GM19372 (cell line): ENCODE data around the gene CFAP46.
"Not testable (repeated sequence)": the region's sequence is repeated elsewhere in the genome, so short reads cannot be mapped to it uniquely, and the experiment has no call there.

Experiments
- ATAC-seq: cut with Tn5 transposase; IDR thresholded peaks from one replicate; pipeline ENCODE4 v1.9.1; 2021; ENCODE audit warnings: mild to moderate bottlenecking, low read depth, moderate library complexity; ENCODE audit not compliant: unreplicated experiment

CFAP46 gene

DNA sequence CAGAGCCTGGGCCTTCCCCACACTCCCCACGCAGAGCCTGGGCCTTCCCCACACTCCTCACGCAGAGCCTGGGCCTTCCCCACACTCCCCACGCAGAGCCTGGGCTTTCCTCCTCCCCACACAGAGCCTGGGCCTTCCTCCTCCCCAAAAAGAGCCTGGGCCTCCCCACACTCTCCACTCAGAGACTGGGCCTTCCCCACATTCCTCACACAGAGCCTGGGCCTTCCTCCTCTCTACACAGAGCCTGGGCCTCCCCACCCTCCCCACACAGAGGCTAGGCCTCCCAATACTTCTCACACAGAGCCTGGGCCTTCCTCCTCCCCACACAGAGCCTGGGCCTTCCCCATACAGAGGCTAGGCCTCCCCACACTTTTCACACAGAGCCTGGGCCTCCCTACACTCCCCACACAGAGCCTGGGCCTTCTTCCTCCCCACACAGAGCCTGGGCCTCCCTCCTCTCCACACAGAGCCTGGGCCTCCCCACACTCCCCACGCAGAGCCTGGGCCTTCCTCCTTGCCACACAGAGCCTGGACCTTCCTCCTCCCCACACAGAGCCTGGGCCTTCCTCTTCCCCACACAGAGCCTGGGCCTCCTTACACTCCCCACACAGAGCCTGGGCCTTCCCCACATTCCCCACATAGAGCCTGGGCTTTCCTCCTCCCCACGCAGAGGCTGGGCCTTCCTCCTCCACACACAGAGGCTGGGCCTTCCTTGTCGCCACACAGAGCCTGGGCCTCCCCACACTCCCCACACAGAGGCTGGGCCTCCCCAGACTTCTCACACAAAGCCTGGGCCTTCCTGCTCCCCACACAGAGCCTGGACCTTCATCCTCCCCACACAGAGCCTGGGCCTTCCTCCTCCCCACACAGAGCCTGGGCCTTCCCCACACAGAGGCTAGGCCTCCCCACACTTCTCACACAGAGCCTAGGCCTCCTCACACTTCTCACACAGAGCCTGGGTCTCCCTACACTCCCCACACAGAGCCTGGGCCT, 10.8 kb downstream of the CFAP46 start:
- not testable (repeated sequence) for ATAC-seq

DNA sequence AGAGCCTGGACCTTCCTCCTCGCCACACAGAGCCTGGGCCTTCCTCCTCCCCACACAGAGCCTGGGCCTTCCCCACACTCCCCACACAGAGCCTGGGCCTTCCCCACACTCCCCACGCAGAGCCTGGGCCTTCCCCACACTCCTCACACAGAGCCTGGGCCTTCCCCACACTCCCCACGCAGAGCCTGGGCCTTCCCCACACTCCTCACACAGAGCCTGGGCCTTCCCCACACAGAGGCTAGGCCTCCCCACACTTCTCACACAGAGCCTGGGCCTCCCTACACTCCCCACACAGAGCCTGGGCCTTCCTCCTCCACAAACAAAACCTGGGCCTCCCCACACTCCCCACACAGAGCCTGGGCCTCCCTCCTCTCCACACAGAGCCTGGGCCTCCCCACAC, 11.7 kb downstream of the CFAP46 start:
- ATAC-seq = not testable (repeated sequence)

DNA sequence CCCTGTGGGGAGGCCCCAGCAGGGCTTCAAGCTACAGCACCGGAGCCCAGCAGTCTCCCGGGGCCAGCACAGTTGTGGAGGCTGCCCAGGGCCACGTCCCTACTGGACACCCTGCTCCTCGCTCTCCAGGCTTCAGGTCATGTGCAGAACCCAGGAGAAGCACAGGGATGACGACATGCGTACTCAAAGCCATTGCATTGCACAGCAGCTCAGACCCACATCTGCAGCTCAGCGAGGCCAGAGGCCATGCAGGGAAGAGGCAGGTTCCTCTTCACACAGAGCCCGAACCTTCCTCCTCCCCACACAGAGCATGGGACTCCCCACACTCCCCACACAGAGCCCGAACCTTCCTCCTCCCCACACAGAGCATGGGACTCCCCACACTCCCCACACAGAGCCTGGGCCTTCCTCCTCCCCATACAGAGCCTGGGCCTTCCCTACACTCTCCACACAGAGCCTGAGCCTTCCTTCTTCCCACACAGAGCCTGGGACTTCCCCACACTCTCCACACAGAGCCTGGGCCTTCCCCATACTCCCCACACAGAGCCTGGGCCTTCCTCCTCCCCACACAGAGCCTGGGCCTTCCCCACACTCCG, 12.3 kb downstream of the CFAP46 start:
- no peak for ATAC-seq

GRCh38 chr10:132929480-132929879, 12.9 kb downstream of the CFAP46 start:
- no peak for ATAC-seq

DNA sequence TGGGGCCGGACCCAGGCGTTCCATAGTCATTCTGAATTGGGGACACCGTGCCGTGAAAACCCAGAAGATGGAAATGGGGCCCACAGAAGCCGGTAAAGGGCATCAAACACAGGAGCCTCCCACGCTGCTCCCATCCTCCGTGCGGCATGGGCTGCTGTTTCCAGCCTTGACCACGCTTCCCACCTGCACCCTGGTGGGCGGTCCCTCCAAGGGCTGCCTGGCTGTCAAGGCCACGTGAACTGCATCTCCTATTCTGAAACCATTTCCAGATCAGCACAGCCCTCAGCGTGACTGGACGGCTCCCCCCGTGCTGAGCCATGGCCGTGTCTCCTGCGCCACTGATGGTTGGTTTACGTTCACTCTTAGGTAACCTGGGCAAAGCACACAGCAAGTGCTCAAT, 14.1 kb downstream of the CFAP46 start:
- ATAC-seq = no peak

- no peak for ATAC-seq
Measured at GRCh38 chr10:132927824-132928223, 14.5 kb downstream of the CFAP46 start.

GRCh38 chr10:132926777-132927650, 15.4 kb downstream of the CFAP46 start:
- ATAC-seq = no peak

- ATAC-seq = no peak
Measured at GRCh38 chr10:132926070-132926469, 16.3 kb downstream of the CFAP46 start.

- no peak for ATAC-seq
Measured at GRCh38 chr10:132925614-132926013, 16.8 kb downstream of the CFAP46 start.

DNA sequence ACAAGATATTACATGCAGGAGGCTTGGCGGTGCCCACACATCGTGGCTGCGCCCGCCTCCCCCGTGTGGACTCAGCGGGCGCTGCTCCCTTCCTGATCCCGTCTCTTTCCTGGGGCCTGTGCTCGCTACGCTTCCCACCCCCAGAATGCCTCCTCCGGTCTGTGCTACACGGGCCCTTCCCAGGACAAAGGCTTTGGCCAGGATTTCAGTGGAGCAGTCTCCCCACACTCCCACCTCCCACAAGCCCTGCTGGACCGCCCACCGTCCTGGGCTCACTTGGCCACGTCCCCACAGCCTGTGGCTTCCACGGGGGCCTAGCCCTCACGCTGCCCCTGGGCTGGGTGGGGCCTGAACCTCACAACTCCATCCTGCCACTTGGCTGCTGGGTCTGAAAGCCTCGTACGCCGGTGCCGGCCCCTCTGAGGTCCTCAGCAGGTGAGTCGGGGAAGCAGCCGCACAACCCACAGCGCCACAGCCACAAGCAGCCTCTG, 17.3 kb downstream of the CFAP46 start:
- no peak for ATAC-seq

GRCh38 chr10:132924046-132924952, 18.1 kb downstream of the CFAP46 start:
- ATAC-seq = no peak

DNA sequence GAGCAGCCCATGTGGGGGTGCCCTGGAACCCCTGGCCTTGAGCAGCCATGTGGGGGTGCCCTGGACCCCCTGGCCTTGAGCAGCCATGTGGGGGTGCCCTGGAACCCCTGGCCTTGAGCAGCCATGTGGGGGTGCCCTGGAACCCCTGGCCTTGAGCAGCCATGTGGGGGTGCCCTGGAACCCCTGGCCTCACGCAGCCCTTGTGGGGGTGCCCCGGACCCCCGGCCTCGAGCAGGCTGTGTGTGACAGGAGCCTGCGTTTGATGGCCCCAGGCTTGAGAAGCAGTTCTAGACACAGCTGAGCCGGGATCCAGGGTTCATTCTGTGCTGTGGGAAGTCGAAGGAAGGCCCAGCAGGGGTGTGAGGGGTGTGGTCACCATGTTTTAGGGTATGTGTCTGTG, 19.0 kb downstream of the CFAP46 start:
- not testable (repeated sequence) for ATAC-seq

- no peak for ATAC-seq
Measured at GRCh38 chr10:132922872-132923271, 19.5 kb downstream of the CFAP46 start.

DNA sequence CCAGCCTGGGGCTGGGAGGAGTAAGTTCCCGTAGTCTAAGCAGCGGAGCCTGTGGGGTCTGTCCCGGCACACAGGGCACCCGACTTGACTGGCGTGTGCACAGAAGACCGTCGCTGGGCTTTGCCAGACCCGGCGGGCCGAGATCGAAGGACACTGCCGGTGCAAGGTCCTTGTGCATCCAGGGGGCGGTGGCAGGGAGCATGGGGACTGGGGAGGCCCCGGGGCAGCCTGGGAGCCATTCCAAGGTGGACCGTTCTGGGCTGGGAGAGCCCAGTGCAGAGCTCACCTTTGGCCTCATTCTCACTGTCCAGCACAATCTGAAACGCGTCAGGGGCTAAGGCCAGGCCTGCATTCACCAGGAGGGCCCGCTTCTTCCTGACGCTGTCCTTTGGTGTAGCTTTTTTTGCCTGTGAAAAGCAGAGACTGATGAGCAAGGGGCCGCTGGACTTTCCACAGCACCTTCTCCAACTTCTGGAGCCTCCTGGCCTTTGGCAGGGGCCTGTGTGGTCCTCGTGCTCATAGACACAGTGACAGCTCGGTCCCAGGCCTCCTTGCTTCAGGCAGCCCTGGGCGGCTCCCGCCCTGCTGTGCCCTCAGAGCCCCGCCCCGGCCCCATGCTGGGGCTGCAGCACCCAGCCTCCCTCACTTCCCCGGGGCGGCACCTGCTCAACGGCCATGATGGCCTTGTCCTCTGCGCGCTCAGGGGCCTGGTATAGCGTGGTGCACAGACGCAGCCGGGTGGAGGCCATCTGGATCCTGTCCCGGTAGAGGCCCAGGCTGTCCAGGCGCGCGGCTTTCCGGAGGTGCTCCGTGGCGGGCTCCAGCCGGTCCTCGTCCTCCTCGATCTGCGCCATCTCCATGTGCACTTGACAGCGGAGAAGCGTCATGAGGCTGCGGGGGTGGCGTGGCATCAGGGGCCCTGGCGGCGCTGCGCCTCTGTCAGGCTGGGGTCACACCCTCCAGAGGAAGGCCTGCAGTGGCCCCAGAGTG, 20.3 kb downstream of the CFAP46 start:
- no peak for ATAC-seq

DNA sequence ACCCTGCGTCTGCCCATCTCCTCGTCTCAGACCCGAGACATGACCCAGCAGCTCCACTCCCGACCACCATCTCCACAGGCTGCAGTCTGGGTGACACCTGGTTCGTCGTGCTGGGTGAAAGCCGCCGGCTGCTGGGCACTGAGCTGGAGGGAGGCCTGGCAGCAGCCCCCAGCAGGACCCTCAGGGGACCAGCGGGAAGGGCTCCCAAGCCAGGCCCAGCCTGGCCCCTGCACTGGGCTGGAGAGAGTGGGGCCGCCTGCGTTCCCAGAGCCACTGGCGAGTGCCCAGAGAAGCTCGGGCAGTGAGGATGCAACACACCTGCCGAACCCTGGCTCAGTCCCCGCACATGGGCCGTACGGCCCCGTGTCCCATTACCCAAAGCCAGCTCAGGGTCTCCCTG, 21.3 kb downstream of the CFAP46 start:
- no peak for ATAC-seq

DNA sequence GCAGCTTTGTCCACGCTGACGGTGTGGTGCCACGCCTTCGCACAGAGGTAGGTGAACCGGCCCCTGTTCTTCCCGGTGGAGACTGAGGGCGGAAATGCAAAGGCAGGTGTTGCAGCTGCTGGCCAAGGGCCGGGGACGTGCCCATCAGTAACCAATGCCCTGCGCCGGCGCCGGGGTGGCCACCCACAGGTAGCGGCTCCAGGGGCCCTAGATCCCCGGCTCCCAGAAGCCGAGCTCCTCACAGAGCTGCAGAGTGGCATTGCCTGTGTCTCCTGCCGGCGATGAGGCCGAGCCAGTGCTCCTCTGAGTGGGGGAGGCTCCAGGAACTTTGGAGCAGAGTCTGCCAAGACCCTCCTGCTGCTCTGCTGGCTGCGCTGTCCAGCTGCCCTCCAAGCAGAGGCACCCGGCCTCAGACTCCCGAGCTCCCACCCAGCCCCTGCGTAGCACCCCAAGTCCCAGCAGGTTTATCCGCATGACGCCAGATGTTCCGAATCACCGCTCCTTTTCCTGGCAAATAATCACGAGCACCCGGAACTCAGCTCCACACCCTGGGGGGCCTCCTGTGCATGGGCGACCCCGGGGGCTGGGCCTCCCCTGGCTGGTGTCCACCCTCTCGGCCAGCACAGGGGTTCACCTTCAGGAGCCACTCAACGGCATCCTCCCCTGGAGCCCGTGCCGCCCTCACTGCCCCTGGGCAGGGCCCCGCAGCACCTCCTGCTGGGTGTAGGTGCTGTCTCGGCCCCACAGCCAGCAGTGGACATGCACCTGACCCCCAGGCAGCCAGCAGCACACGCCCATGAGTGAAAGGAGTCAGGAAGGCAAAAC, 22.1 kb downstream of the CFAP46 start:
- ATAC-seq = no peak

DNA sequence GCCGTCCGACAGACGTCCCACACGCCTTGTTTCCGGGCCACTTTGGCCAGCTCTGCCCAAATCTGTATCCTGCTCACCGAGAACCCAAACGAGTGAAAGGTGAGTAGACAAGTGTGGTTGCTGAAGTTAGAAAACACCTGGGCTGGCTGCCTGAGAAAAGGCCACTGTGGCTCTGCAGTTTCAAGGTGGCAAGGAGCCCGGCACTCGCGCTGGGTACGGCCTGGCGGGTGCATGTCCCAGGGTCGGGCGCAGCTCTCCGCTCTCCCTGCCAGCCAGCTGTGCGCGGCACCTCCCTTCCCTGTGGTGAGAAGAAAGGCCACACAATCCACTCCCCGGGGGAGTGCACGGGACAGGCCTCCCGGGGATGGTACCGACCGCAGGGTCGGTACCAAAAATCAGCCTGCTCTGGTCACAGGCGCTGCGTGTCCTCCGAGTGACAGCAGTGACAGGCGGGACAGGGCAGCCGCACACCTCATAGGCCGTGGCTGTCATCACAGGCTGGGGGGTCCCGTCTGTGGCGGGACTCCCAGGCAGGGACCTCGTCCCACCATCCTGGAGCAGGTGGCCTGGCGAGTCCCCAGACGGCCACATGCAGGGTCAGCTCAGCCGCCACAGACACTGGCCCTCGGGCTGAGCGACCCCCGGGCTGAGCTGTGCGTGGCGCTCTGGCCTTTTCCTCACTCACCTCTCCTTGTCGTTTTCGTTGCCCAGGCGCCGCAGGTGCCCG, 22.8 kb downstream of the CFAP46 start:
- ATAC-seq = no peak
